Stomach (tissue), 4 donors: ENCODE results near the gene SMARCB1.

Experiments used
- POLR2A ChIP-seq, 4 donors: fragments of 450-650 bp; IDR thresholded peaks; one replicate each; pipeline ENCODE4 v1.6.1; 2016; ENCODE audit warnings: antibody characterized with exemption in 4 of 4, control low read depth in 2 of 4, mild to moderate bottlenecking in 1 of 4, moderate library complexity in 1 of 4
- POLR2AphosphoS5 ChIP-seq, 3 donors: sonication (generic); formaldehyde crosslinking; IDR thresholded peaks; one replicate each; pipeline ENCODE4 v1.6.1; 2016; ENCODE audit warnings: antibody characterized with exemption in 3 of 3
- TF ChIP-seq, protein P1 (sequence below), 7 experiments: fragments of 450-650 bp in 4 of 7; fragments of 200-600 bp in 3 of 7; sonication (generic) in 3 of 7; IDR thresholded peaks; one replicate each; pipeline ENCODE4 v1.5.1; 2016 to 2019; ENCODE audit warnings: antibody characterized with exemption in 7 of 7, control low read depth in 2 of 7, mild to moderate bottlenecking in 1 of 7

DNA sequence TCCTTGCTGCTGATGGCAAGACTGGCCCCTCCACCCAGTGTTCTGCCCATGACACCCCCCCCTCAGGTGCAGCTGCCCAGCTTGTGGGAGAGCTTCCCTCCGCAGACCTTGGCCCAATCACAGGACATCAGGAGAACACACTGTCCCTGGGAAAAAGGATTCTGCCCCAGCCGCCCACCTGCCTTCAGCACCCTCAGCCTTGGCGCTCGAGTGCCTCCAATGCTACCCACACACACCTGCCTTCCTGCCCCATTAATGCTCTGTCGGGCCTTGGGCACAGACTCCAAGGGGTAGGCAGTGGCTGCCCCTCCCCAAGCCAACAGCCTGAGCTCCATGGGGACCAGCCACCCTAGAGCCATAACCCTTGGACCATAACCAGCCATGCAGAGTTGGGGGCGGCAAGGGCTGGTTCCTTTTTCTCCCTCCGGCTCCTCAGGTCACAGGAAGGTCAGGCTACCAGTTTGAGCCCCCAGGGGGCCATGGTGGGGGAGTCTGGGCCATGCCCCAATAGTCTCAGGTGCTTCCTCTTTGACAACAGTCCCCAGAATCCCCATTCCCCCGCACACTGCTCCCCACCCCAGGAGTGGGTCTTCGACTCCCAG is 34.6 kb upstream of the SMARCB1 start:
- TF ChIP-seq, protein P1, sequence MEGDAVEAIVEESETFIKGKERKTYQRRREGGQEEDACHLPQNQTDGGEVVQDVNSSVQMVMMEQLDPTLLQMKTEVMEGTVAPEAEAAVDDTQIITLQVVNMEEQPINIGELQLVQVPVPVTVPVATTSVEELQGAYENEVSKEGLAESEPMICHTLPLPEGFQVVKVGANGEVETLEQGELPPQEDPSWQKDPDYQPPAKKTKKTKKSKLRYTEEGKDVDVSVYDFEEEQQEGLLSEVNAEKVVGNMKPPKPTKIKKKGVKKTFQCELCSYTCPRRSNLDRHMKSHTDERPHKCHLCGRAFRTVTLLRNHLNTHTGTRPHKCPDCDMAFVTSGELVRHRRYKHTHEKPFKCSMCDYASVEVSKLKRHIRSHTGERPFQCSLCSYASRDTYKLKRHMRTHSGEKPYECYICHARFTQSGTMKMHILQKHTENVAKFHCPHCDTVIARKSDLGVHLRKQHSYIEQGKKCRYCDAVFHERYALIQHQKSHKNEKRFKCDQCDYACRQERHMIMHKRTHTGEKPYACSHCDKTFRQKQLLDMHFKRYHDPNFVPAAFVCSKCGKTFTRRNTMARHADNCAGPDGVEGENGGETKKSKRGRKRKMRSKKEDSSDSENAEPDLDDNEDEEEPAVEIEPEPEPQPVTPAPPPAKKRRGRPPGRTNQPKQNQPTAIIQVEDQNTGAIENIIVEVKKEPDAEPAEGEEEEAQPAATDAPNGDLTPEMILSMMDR (IDR thresholded peaks at IDR 0.05): no peak
- TF ChIP-seq POLR2A (IDR thresholded peaks at IDR 0.05) (no peak), POLR2AphosphoS5 (IDR thresholded peaks at IDR 0.05) (no peak)
